Activated CD8-positive, alpha-beta memory T cell treated with anti-CD3 and anti-CD28 coated beads, Interleukin-2, amount 50 U/mL, for 4 hours (primary cell): ENCODE results near the gene OR11L1.

ENCODE experiments used
- DNase-seq: peaks from one replicate; pipeline ENCODE4 v3.0.0-alpha.2; 2020

OR11L1 gene

GRCh38 chr1:247797518-247797917 is 44.2 kb downstream of the OR11L1 start:
- DNase-seq, result no peak
